HCT116 (cell line): ENCODE measurements around the gene TPD52L2. TPM values are rescaled to one million over a fixed set of nuclear protein-coding genes. Genes with fewer than 3 reads are reported as not detected.
A peak's percentile ranks its signal among the peaks of the same experiment; 100 is the strongest.
"Not testable (repeated sequence)": the region's sequence is repeated elsewhere in the genome, so short reads cannot be mapped to it uniquely, and the experiment has no call there.

Experiments
- ATAC-seq: fragments of 200-7000 bp; cut with Tn5 transposase; 2 replicates; pipeline ENCODE4 v1.9.1; 2020; ENCODE audit warnings: mild to moderate bottlenecking, moderate library complexity
- BruUV-seq: library from RNA; stranded (reverse); fragments of 400-500 nt; replicated peaks from 2 replicates; lab custom pipeline; 2021; lab: Mats Ljungman, UMichigan
- CTCF ChIA-PET: fragments of 300-600 bp; sonication (Branson Sonifier 250); formaldehyde crosslinking; loops from one replicate; lab custom pipeline; 2021; ENCODE audit warnings: antibody characterized with exemption; lab: Charles Lee
- POLR2A ChIA-PET: fragments of 300-600, 350-600 bp; sonication (Branson Sonifier 250); formaldehyde crosslinking; loops from one replicate; lab custom pipeline; 2021; ENCODE audit warnings: antibody characterized with exemption; lab: Charles Lee
- RAD21 ChIA-PET, 2 experiments: fragments of 300-600 bp; sonication (Branson Sonifier 250); formaldehyde crosslinking; loops; one replicate each; lab custom pipeline; 2023; ENCODE audit warnings: low total read pairs in 2 of 2; ENCODE audit not compliant: uncharacterized antibody in 2 of 2, unreplicated experiment in 2 of 2, low non-redundant PET in 1 of 2; lab: Charles Lee
- DNase-seq: peaks from one replicate; pipeline ENCODE4 v3.0.0-alpha.2; 2010; ENCODE audit warnings: low read depth, low spot score
- H2AFZ ChIP-seq: fragments of 200-600 bp; shearing (Covaris generic), sonication (generic); 2 replicates; pipeline ENCODE4 v1.6.1; 2017; ENCODE audit warnings: low read depth, mixed run types, mixed read lengths, antibody characterized with exemption, low read length; ENCODE audit not compliant: poor library complexity, severe bottlenecking
- H3K27ac ChIP-seq: 2 replicates; pipeline ENCODE4 v1.5.1; 2012; ENCODE audit warnings: low read depth, low read length
- H3K27me3 ChIP-seq: fragments of 200-600 bp; sonication (generic); 2 replicates; pipeline ENCODE4 v1.6.1; 2016; ENCODE audit warnings: mixed run types, low read length, mixed read lengths; ENCODE audit not compliant: insufficient read depth
- H3K36me3 ChIP-seq, 2 experiments: fragments of 200-500 bp in 1 of 2; fragments of 200-600 bp in 1 of 2; sonication (Bioruptor generic) in 1 of 2; sonication (generic) in 1 of 2; 2 replicates each; pipeline versions ENCODE4 v1.5.1 to v1.6.1; 2014 to 2016; ENCODE audit warnings: low read length in 2 of 2, inconsistent platforms in 1 of 2, mixed read lengths in 1 of 2, mixed run types in 1 of 2; ENCODE audit not compliant: insufficient read depth in 2 of 2, control insufficient read depth in 1 of 2
- H3K4me1 ChIP-seq, 2 experiments: fragments of 200-600 bp in 1 of 2; sonication (generic) in 1 of 2; 2 replicates each; pipeline versions ENCODE4 v1.5.1 to v1.6.1; 2012 to 2017; ENCODE audit warnings: low read length in 2 of 2, inconsistent platforms in 1 of 2, mild to moderate bottlenecking in 1 of 2, mixed read lengths in 1 of 2, mixed run types in 1 of 2, moderate library complexity in 1 of 2; ENCODE audit not compliant: insufficient read depth in 2 of 2, control insufficient read depth in 1 of 2
- H3K4me2 ChIP-seq: fragments of 200-600 bp; sonication (generic); 2 replicates; pipeline ENCODE4 v1.6.1; 2017; ENCODE audit warnings: mixed run types, low read length, mixed read lengths
- H3K4me3 ChIP-seq, 2 experiments: fragments of 200-600 bp in 1 of 2; sonication (generic) in 1 of 2; replicated peaks in 1 of 2; 2 replicates each; pipeline ENCODE4 v1.5.1; 2011 to 2016; ENCODE audit warnings: low read length in 2 of 2, control low read depth in 1 of 2, low read depth in 1 of 2, mild to moderate bottlenecking in 1 of 2, mixed read lengths in 1 of 2, mixed run types in 1 of 2
- H3K79me2 ChIP-seq: fragments of 200-600 bp; sonication (generic); 2 replicates; pipeline ENCODE4 v1.6.1; 2017; ENCODE audit warnings: mild to moderate bottlenecking, mixed run types, low read length, moderate library complexity, mixed read lengths; ENCODE audit not compliant: insufficient read depth
- H3K9ac ChIP-seq: fragments of 200-600 bp; sonication (generic); 2 replicates; pipeline ENCODE4 v1.6.1; 2016; ENCODE audit warnings: low read length, mixed read lengths
- H3K9me2 ChIP-seq: fragments of 200-600 bp; sonication (generic), shearing (Covaris generic); 2 replicates; pipeline ENCODE4 v1.6.1; 2017; ENCODE audit warnings: mixed run types, mild to moderate bottlenecking, moderate library complexity; ENCODE audit not compliant: insufficient read depth
- H3K9me3 ChIP-seq, 2 experiments: fragments of 200-500 bp in 1 of 2; fragments of 200-600 bp in 1 of 2; sonication (Bioruptor generic) in 1 of 2; sonication (generic) in 1 of 2; 2 replicates each; pipeline ENCODE4 v1.6.1; 2014 to 2017; ENCODE audit warnings: low read length in 2 of 2, mixed read lengths in 2 of 2, inconsistent platforms in 1 of 2, low read depth in 1 of 2, mild to moderate bottlenecking in 1 of 2, mixed run types in 1 of 2, moderate library complexity in 1 of 2; ENCODE audit not compliant: control insufficient read depth in 1 of 2, insufficient read depth in 1 of 2
- H4K20me1 ChIP-seq: fragments of 200-600 bp; sonication (generic), shearing (Covaris generic); 2 replicates; pipeline ENCODE4 v1.6.1; 2017; ENCODE audit warnings: mixed run types, mild to moderate bottlenecking, moderate library complexity; ENCODE audit not compliant: insufficient read depth
- POLR2AphosphoS5 ChIP-seq: IDR thresholded peaks from 2 replicates; pipeline ENCODE4 v1.6.1; 2011; ENCODE audit warnings: mild to moderate bottlenecking, low read depth, low read length, moderate library complexity
- intact Hi-C: fragments of 100-400 bp; cut with micrococcal nuclease; formaldehyde crosslinking; loops from 2 replicates; pipeline ENCODE4 v1.10.0; 2022
- total RNA-seq: library from RNA; stranded (reverse); gene quantifications from one replicate; pipeline ENCODE4 v1.2.1, GENCODE V29; 2021; ENCODE audit not compliant: unreplicated experiment
- TF ChIP-seq, protein P1 (sequence below): IDR thresholded peaks from 2 replicates; pipeline ENCODE4 v1.6.1; 2012

TPD52L2 gene
- total RNA-seq, 1 experiment from 2014 or later, result 149 TPM

DNA sequence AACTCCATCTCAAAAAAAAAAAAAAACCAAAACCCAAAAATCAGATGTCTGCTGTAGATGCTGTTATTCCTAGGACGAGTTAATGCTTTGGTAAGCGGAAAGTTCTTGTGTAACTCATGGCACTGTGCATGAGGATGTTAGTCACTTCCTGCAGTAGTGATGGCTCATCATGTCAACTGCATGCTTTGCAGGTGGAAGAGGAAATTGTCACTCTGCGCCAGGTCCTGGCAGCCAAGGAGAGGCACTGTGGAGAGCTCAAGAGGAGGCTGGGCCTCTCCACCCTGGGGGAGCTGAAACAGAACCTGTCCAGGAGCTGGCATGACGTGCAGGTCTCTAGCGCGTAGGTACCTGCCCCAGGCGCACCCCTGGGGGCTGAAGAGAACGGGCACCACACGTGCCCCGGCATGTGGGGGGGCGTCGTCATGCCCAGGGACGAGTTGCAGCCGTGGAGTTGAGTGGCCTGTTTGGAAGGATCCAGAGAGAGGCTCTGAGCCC, 8.5 kb downstream of the TPD52L2 start:
- Histone ChIP-seq H3K9ac (no peak overlapping the region), H3K79me2 (peaks cover 92% of the 10 kb centered on the region), H3K27ac (no peak overlapping the region), H3K4me1 (no peaks in the 10 kb centered on the region), H2AFZ (no peak overlapping the region), H3K9me2 (no peaks in the 10 kb centered on the region), H3K27me3 (no peaks in the 10 kb centered on the region), H3K4me3 (no peak overlapping the region), H3K36me3 (peaks cover 50 to 63% of the 10 kb centered on the region in 2 experiments), H3K9me3 (no peaks in the 10 kb centered on the region), H3K4me2 (no peak overlapping the region), H4K20me1 (no peaks in the 10 kb centered on the region)
- BruUV-seq, result no TSS peak
- intact Hi-C loops, result no loop called here
- TF ChIP-seq POLR2AphosphoS5, result no peak
- TF ChIP-seq, protein P1, sequence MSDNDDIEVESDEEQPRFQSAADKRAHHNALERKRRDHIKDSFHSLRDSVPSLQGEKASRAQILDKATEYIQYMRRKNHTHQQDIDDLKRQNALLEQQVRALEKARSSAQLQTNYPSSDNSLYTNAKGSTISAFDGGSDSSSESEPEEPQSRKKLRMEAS, result peak; percentile 27; the same call in 1 of the 2 replicates
- DNase-seq (no peak), ATAC-seq (no peak)
- ChIA-PET CTCF (no interaction called here), POLR2A (no interaction called here), RAD21 (no interaction called here)

DNA sequence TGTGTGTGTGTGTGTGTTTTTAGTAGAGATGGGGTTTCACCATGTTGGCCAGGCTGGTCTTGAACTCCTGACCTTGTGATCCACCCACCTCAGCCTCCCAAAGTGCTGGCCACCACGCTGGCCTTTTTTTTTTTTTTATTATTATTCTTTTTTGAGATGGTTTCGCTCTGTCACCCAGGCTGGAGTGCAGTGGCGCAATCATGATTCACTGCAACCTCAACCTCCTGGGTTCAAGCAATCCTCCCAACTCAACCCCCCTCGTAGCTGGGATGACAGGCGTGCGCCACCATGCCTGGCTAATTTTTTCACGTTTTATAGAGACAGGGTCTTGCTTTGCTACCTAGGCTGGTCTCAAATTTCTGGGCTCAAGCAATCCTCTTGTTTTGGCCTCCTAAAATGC, 9.2 kb downstream of the TPD52L2 start:
- Histone ChIP-seq H3K36me3 (peaks cover 47 to 59% of the 10 kb centered on the region in 2 experiments), H3K79me2 (peaks cover 92% of the 10 kb centered on the region)
- DNase-seq, CTCF ChIA-PET, ATAC-seq, H3K9me2 ChIP-seq, BruUV-seq, H2AFZ ChIP-seq, H3K4me2 ChIP-seq, H4K20me1 ChIP-seq, intact Hi-C loops, POLR2A ChIA-PET, H3K9me3 ChIP-seq, H3K4me3 ChIP-seq, H3K9ac ChIP-seq, H3K27ac ChIP-seq, H3K27me3 ChIP-seq, H3K4me1 ChIP-seq: not testable (repeated sequence)
- RAD21 ChIA-PET, result interaction anchor here in 1 of 2 experiments (0.7 kb wide), 1 partner anchor 659 kb away, joined by 3 read pairs; no protein-coding TSS in a partner anchor
